Left forelimb (tissue), 1 donor: ENCODE results near the gene SLC2A9.

Source experiments
- DNase-seq: peaks from one replicate; pipeline ENCODE4 v3.0.0-alpha.2; 2018; ENCODE audit warnings: low spot score

The SLC2A9 gene

DNA sequence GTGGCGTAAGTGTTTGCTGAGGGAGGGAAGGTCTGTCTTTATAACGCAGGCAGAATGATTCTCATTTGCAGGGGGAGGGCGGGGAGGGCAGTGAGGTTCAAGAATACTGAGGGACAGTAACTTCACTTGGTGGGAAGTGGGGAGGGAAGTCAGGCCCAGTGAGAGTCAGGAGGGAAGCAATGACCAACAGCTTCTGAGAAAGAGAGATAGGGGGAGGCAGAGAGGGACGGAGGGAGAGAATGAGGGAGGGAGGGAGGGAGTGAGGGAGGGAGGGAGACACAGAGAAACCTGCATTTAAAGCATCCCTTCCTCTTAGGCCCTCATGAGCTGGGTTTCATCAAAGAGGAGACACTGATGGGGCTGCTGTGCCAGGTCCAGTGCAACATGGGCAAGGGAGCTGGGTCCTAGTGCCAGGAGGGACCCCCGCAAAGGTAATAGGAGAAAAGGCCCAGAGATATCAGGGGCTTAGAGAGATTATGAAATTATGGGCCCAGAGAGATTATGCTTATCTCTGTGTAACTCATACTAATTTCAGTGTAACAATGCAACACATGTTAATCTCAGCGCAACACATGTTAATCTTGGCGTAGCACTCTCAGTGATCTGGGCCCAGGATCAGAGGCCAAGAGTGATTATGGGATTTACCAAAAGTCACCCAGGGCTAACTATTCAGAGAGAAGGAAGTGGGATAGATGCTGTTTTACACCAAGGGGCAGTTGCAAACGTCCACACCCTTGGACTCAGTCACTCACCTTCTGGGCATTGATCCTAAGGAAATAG is 127.8 kb downstream of the SLC2A9 start:
- no peak for DNase-seq

DNA sequence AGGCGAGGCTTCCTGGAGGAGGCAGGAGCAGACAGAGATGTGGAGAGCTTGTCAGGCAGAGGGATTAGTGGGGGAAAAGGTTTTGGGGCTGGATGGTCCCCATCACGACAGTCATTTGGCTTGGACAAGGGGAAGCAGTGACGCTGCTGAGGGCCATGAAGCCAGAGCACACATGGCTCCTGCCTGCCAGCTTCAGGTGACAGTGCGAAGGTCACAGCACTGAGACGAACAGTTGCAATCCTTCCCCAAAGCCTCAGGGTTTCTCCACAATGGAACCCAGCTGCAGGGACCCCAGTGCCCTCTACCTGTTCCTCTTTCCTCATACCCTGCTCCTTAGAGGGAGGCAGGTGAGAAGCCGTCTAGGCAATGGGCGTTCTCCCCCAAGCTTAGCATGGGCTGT is 129.6 kb downstream of the SLC2A9 start:
- DNase-seq = no peak

DNA sequence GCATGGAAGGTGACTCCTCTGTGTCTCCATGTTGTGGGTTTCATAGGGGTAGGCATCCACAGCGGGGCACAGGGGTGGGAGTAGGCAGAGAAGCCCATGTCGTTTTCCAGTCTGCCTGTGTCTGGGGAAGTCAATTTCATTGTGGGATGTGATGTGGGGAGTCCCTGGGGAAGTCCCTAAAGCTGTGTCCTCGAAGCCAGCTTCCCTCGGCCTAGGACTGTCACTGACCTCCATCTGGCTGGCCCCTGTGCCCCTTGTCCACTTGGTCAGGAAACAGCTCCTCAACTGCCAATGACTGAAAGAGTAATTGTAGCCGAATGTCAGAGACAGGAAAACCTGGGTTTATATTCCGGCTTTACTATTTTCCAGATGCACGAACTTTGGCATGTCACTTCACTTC is 130.2 kb downstream of the SLC2A9 start:
- no peak for DNase-seq

DNA sequence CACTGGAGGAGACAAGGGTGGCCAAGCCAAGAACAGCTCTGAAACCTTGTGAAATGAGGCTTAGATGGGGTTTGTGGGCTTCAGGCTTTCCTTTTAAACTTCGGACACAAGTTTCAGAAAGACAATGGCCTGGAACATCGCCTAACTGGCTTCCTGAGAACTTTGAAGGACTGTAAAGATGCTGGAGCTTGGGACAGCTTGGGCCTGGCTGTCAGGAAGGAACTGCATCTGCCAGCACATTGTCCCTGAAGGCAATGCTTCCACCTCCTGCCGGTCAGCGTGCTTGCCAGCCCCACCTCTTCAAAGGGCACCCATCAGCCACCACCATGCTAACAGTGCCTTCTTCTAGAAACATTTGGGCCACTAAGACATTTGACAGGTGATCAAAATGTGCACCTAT is 132.0 kb downstream of the SLC2A9 start:
- DNase-seq = no peak

- DNase-seq = no peak
Measured at GRCh38 chr4:9885958-9886357, 135.3 kb downstream of the SLC2A9 start.

DNA sequence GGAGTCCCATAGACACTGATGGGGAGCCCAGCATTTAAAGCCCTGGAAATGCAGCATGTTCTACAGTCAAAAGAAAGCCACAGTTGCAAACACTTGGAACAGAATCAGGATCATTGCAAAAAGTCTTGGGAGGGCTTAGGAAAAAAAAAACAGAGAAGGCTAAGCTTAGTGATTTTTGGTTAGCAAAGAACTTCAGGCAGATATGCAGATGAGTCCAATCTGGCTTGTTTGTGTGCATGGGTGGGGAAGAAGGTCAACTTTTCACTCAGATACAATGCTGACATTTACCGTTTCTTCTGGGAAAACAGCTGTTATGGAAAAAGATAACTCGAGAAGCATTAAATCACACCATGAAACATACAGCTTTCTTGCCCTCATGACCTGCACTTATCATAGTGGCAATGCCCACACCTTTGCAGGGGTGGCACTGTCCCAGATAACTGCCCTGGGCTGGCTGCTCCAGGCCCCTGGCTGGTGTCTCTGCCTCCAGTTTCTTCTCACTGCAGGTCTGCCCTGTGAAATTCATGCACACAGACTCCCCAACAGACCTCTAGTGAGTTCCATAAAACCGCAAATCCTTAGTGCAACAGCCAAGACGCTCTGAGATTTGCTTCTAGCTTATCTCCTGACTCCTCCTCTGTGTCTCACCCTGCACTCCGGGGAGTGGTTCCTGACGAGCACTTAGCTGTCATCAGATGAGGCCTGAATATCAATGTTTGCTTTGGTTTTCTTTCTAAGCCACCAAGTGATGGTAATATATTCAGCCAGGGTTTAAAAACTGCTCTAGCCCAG is 140.7 kb downstream of the SLC2A9 start:
- DNase-seq = no peak

DNA sequence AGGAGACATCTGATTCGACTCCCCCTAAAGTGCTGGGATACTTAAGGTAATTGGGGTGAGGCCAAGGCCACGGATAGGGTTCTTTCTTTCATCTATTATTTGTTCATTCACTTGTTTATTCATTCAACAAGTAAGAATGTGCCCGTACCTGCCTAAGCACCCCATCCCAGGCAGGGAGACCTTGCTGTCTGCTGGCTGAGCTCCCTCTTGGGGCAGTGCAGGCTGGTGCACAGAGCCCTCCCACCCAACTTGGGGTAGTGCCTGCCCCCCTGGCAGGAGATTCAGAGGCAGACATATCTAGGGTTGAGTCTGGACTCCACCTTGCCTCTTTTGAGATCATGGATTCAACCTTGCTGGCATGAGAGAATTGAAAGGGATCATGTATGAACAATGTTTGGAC is 144.2 kb downstream of the SLC2A9 start:
- DNase-seq = no peak

DNA sequence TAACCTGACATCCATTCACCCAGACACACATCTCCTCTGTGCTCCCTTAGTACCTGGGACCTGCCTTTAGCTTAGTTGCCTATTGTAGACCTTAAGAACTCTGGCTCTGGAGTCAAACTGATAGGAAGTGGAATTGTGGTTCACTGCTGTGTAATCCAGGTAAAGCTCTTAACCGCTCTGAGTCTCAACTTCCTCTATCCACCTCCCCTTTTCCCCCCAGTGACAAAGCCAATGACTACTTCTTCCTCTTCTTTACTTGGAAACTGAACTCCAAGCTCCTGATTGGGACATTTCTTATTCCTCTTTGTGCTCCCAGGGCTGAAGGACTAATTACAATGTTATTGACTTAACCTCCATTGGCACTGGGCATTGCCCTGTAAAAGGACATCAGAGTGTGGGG is 145.8 kb downstream of the SLC2A9 start:
- no peak for DNase-seq

DNA sequence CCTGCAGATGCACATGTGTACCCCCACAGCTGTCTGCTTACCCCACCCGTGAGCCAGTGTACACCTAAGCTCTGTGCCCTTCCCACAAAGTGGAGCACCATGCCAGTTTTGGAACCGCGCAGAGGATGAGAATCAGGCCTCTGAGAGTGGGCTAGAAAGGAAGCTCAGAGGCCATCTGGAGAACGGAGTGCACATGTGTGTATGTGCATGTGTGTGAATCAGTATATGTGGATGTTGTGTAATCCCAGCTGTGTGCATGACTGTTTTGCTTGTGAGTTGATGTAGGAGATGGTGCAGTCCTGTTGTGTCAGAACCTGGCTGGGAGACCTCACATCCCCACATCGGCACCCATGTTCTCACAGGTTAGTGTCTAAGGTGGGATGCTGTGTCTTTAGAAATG is 146.9 kb downstream of the SLC2A9 start:
- DNase-seq = no peak

GRCh38 chr4:9870165-9870790 is 151.0 kb downstream of the SLC2A9 start:
- no peak for DNase-seq

GRCh38 chr4:9867751-9868425 is 153.4 kb downstream of the SLC2A9 start:
- DNase-seq = no peak

DNA sequence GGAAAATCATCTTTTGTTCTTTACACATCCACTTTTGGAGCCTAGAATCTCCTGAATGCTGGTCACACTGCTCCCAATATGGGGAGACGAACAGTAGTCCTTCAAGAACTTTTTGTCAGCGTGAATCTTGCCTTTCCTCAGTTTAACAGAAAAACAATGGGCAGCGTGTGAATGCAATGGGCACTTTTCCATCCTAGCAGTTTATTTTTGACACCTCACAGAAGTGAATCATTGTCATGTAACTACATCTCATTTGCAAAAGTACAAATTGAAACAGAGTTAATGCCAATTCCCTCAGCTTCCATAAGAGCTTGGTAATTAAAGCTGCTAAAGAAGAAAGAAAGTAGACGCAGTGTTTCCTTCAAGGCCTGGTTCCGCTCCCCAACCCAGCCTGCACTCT is 154.4 kb downstream of the SLC2A9 start:
- DNase-seq = no peak

GRCh38 chr4:9861561-9861960 is 159.7 kb downstream of the SLC2A9 start:
- no peak for DNase-seq

- no peak for DNase-seq
Measured at GRCh38 chr4:9859810-9860209, 161.5 kb downstream of the SLC2A9 start.

GRCh38 chr4:9849538-9849920 is 171.8 kb downstream of the SLC2A9 start:
- no peak for DNase-seq

DNA sequence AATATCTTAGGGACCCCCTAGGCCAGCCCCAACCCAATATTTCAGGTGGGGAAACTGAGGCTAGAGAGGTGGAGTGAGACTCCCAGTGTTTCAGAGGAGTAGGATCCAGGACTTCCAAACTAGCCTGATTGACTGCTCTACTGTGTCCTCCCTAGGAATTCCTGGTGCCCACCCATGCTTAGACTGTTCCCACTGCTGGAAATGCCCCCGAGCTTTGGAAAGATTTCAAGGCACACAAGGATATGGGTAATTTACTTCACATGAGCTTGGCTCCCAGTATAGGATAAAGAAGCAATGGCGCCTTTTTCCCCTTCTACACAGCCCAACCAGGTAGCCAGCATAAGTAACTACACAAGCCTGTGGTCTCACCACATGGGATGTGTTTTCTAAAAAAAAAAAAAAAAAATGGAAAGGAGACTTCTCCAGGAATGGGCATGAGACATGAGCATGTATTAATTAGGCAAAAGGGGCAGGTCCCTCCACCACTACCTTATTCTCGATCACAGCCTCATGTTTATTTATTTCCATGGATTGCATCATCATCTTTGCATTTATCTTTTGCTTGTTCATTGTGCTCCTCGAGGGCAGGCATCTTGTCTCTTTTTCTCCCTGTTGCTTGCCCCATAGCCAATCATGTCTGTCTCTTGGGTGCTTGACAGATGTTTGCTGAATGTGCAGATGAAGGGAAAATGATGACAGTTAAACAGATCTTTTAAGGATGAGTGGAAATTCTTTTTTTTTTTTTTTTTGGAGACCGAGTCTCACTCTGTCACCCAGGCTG is 173.1 kb downstream of the SLC2A9 start:
- no peak for DNase-seq

- DNase-seq = no peak
Measured at GRCh38 chr4:9845791-9846493, 175.4 kb downstream of the SLC2A9 start.

- no peak for DNase-seq
Measured at GRCh38 chr4:9841072-9841471, 180.2 kb downstream of the SLC2A9 start.

DNA sequence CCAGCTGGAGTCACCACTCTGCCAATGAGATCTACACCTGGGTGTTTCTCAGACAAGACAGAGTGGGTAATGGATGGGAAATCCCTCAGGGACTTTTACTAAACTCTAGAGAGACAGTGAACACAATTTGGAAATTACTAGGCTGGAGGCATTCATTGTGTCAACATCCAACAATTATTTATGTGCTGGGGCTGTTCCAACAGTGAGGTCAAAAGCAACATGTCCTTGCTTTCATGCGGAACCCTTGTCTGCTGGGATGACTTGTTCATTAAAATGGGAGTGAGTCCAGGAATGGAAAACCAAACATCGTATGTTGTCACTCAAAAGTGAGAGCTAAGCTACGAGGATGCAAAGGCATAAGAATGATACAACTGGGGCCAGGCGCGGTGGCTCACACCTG is 185.9 kb downstream of the SLC2A9 start:
- no peak for DNase-seq

GRCh38 chr4:9833421-9833820 is 187.9 kb downstream of the SLC2A9 start:
- DNase-seq = no peak

DNA sequence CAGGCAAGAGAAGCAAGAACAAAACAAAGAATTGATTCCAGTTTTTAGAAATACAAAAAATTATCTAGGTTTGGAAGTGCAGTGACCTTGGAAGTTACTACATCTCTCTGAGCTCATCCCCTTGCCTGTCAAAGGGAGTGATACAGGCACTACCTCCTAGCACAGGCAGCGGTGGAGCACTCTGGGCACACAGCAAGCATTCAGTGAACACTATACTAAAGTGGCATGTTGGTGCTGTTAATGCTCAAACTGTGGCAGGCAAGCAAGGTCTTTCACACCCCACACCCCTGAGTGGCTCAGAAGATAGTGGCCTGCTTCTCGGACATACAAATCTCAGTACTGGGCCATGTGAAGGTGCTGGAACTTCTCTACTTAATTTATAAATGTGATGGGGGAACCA is 188.7 kb downstream of the SLC2A9 start:
- DNase-seq = no peak
